ENCODE data around the gene TP53I3. TPM values are rescaled to one million over a fixed set of nuclear protein-coding genes. Genes with fewer than 3 reads are reported as not detected.
A peak's percentile ranks its signal among the peaks of the same experiment; 100 is the strongest.

TP53I3 gene
- total and polyA plus RNA-seq, 2 donors (not counting 3 experiments of a cell fraction or from before 2014, with no cell fraction given), result 94.2 to 116 TPM

DNA sequence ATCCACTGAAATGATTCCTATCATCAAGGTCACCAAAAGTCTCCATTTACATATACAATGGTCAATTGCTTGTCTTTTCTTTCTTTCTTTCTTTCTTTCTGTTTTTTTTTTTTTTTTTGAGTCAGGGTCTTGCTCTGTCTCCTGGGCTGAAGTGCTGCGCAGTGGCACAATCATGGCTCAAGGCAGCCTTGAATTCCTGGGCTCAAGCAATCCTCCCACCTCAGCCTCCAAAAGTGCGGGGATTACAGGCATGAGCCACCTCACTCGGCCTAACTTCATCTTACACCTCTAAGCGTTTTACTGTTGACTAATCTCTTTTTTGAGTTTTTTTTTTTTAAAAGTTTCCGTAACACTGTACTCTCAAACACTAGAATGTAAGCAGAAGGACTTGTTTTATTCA is 9.4 kb downstream of the TP53I3 start:
- dilution Hi-C loops (cut with MboI; ENCODE audit: extremely low pct_ligation_motif_present, low sequenced_read_pairs), result no loop called here
- H3K27me3 ChIP-seq (ENCODE audit: control insufficient read depth in 2 of 2, insufficient read depth in 2 of 2, low read length in 2 of 2), result no peaks in the 10 kb centered on the region
- peak overlapping the region; percentile 71 for H3K4me2 ChIP-seq (ENCODE audit: insufficient read depth, low read length)
- H3K9me3 ChIP-seq (replicated peaks; ENCODE audit: control insufficient read depth, insufficient read depth, low read length), result no peaks in the 10 kb centered on the region
- BruUV-seq (replicated peaks), result no TSS peak
- H3K79me2 ChIP-seq (ENCODE audit: control insufficient read depth, insufficient read depth, low read length), result peaks cover 36% of the 10 kb centered on the region
- H3K4me1 ChIP-seq (ENCODE audit: control insufficient read depth, extremely low read depth, insufficient read depth, low read length), result peaks cover 12% of the 10 kb centered on the region
- POLR2A ChIA-PET, result interaction anchor here (1.2 to 1.9 kb wide), 2 partner anchors 9 to 149 kb away, joined by 3 to 8 read pairs; partner anchors contain the start of genes ATAD2B and TP53I3
- intact Hi-C loops (cut with micrococcal nuclease), result no loop called here
- peak overlapping the region; percentile 90 for H3K9ac ChIP-seq (replicated peaks; ENCODE audit: extremely low read depth, insufficient read depth, low read length)
- CTCF ChIA-PET, result no interaction called here
- H3K9me1 ChIP-seq (replicated peaks; ENCODE audit: control insufficient read depth, extremely low read depth, insufficient read depth, low read length), result no peaks in the 10 kb centered on the region
- FAIRE-seq, result no peak
- H3K4me3 ChIP-seq (replicated peaks in 1 of 3; ENCODE audit: insufficient read depth in 1 of 3, low read depth in 1 of 3, low read length in 3 of 3), result peak overlapping the region; percentile 65 to 87 (median 79)
- no peak for DNase-seq (ENCODE audit: low read depth, low spot score)
- H3K36me3 ChIP-seq (ENCODE audit: control insufficient read depth in 2 of 2, extremely low read depth in 1 of 2, insufficient read depth in 2 of 2, low read length in 2 of 2), result peaks cover 4 to 12% of the 10 kb centered on the region in 2 experiments
- H2AFZ ChIP-seq (ENCODE audit: low read depth, low read length), result no peak overlapping the region
- TF ChIP-seq POLR2AphosphoS5 (IDR thresholded peaks at IDR 0.05; ENCODE audit: insufficient read depth, low read depth, low read length) (no peak), MYC (IDR thresholded peaks at IDR 0.05; ENCODE audit: low read depth, low read length) (no peak)
- H3K27ac ChIP-seq (ENCODE audit: insufficient read depth, low read depth, low read length), result no peak overlapping the region
- H4K20me1 ChIP-seq (replicated peaks; ENCODE audit: control insufficient read depth, extremely low read depth, insufficient read depth, low read length), result no peaks in the 10 kb centered on the region

DNA sequence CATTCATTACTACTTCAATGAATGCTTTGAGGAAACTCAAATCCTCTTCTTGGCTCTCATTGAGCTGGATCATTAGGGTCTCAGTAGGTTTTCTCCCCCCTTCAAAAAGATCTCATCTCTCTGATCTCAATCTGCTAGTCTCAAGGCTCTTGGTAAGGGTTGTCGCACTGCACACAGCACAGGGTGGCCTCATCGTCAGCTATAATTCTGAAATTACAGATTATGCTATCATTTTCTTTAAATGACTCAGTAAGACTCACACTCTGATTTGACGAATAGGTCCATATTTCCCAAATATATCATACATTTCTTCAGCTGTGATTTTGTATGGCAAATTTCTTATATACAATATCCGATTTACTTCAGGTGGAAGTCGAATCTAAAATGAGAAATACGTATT is 10.8 kb downstream of the TP53I3 start:
- FAIRE-seq (no peak), DNase-seq (ENCODE audit: low read depth, low spot score) (no peak)
- TF ChIP-seq, protein P1, sequence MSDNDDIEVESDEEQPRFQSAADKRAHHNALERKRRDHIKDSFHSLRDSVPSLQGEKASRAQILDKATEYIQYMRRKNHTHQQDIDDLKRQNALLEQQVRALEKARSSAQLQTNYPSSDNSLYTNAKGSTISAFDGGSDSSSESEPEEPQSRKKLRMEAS (IDR thresholded peaks at IDR 0.05; ENCODE audit: insufficient read depth, insufficient read length), result no peak
- TF ChIP-seq GATA2 (IDR thresholded peaks at IDR 0.05; ENCODE audit: insufficient read depth, insufficient read length, low read depth, low read length), result no peak
- TF ChIP-seq MYC (IDR thresholded peaks at IDR 0.05; ENCODE audit: low read depth, low read length), result no peak
- no peak for TF ChIP-seq JUN (IDR thresholded peaks at IDR 0.05; ENCODE audit: borderline replicate concordance, insufficient read depth, insufficient read length, low read depth)
- no peak for TF ChIP-seq EZH2 (IDR thresholded peaks at IDR 0.05; ENCODE audit: borderline replicate concordance, low read depth, low read length, severe bottlenecking)
- TF ChIP-seq, protein P2, sequence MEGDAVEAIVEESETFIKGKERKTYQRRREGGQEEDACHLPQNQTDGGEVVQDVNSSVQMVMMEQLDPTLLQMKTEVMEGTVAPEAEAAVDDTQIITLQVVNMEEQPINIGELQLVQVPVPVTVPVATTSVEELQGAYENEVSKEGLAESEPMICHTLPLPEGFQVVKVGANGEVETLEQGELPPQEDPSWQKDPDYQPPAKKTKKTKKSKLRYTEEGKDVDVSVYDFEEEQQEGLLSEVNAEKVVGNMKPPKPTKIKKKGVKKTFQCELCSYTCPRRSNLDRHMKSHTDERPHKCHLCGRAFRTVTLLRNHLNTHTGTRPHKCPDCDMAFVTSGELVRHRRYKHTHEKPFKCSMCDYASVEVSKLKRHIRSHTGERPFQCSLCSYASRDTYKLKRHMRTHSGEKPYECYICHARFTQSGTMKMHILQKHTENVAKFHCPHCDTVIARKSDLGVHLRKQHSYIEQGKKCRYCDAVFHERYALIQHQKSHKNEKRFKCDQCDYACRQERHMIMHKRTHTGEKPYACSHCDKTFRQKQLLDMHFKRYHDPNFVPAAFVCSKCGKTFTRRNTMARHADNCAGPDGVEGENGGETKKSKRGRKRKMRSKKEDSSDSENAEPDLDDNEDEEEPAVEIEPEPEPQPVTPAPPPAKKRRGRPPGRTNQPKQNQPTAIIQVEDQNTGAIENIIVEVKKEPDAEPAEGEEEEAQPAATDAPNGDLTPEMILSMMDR (IDR thresholded peaks at IDR 0.05; ENCODE audit: extremely low read depth in 1 of 2, insufficient read depth in 1 of 2, low read depth in 1 of 2, low read length in 2 of 2), result no peak
- no peak for TF ChIP-seq POLR2A (IDR thresholded peaks at IDR 0.05; ENCODE audit: low read depth, low read length)
- no peak for TF ChIP-seq FOS (IDR thresholded peaks at IDR 0.05; ENCODE audit: borderline replicate concordance, insufficient read depth, low read length)
- no peak for TF ChIP-seq POLR2AphosphoS5 (IDR thresholded peaks at IDR 0.05; ENCODE audit: insufficient read depth, low read depth, low read length)
- BruUV-seq (replicated peaks), result no TSS peak
- dilution Hi-C loops (cut with MboI; ENCODE audit: extremely low pct_ligation_motif_present, low sequenced_read_pairs), result no loop called here
- H3K36me3 ChIP-seq (ENCODE audit: control insufficient read depth in 2 of 2, extremely low read depth in 1 of 2, insufficient read depth in 2 of 2, low read length in 2 of 2), result peaks cover 3 to 6% of the 10 kb centered on the region in 2 experiments
- no peak overlapping the region for H3K9ac ChIP-seq (replicated peaks; ENCODE audit: extremely low read depth, insufficient read depth, low read length)
- CTCF ChIA-PET, result interaction anchor here (1.7 to 2.2 kb wide), 2 partner anchors 10 to 147 kb away, joined by 6 to 9 read pairs; partner anchors contain the start of genes ATAD2B and TP53I3
- no peaks in the 10 kb centered on the region for H3K9me3 ChIP-seq (replicated peaks; ENCODE audit: control insufficient read depth, insufficient read depth, low read length)
- H4K20me1 ChIP-seq (replicated peaks; ENCODE audit: control insufficient read depth, extremely low read depth, insufficient read depth, low read length), result no peaks in the 10 kb centered on the region
- no peak overlapping the region for H3K4me2 ChIP-seq (ENCODE audit: insufficient read depth, low read length)
- H3K27me3 ChIP-seq (ENCODE audit: control insufficient read depth in 2 of 2, insufficient read depth in 2 of 2, low read length in 2 of 2), result no peaks in the 10 kb centered on the region
- H3K9me1 ChIP-seq (replicated peaks; ENCODE audit: control insufficient read depth, extremely low read depth, insufficient read depth, low read length), result no peaks in the 10 kb centered on the region
- no peak overlapping the region for H3K27ac ChIP-seq (ENCODE audit: insufficient read depth, low read depth, low read length)
- no peak overlapping the region for H2AFZ ChIP-seq (ENCODE audit: low read depth, low read length)
- H3K4me1 ChIP-seq (ENCODE audit: control insufficient read depth, extremely low read depth, insufficient read depth, low read length), result peaks cover 12% of the 10 kb centered on the region
- intact Hi-C loops (cut with micrococcal nuclease), result no loop called here
- no peak overlapping the region for H3K4me3 ChIP-seq (replicated peaks in 1 of 3; ENCODE audit: insufficient read depth in 1 of 3, low read depth in 1 of 3, low read length in 3 of 3)
- H3K79me2 ChIP-seq (ENCODE audit: control insufficient read depth, insufficient read depth, low read length), result peaks cover 37% of the 10 kb centered on the region
- POLR2A ChIA-PET, result no interaction called here
